ENCODE data around the gene KCNIP1.

KCNIP1 gene

DNA sequence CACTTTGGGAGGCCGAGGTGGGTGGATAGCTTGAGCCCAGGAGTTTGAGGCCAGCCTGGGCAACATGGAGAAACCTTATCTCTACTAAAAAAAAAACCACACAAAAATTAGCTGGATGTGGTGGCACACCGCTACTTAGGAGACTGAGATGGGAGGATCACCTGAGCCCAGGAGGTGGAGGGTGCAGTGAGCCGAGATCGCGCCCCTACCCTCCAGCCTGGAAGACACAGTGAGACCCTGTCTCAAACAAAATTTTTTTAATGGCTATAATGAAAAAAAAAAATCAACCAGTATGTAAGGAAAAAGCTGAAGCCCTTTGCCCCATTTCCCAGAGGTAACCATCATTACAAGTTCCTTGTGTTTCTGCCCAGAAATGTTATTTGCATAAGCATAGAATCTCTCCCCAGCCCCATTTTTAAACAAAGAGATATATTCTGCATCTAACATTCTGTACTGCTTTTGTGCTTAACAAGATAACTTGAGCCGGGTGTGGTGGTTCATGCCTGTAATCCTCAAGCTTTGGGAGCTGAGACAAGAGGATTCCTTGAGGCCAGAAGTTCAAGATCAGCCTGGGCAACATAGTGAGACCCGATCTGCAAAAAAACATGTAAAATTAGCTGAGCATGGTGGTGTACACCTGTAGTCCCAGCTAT lies 35.1 kb upstream of the KCNIP1 start:
- TF ChIP-seq EP300 (IDR thresholded peaks at IDR 0.05; ENCODE audit: borderline replicate concordance) (no peak), NFIC (IDR thresholded peaks at IDR 0.05) (no peak), EGR1 (IDR thresholded peaks at IDR 0.05) (no peak), TCF12 (IDR thresholded peaks at IDR 0.05; ENCODE audit: low read depth) (no peak), FOXM1 (IDR thresholded peaks at IDR 0.05; ENCODE audit: borderline replicate concordance, low read depth) (no peak), YY1 (IDR thresholded peaks at IDR 0.05; ENCODE audit: low read depth) (no peak), ZBTB7A (IDR thresholded peaks at IDR 0.05; ENCODE audit: low read depth) (no peak), TEAD4 (IDR thresholded peaks at IDR 0.05) (no peak), CEBPB (IDR thresholded peaks at IDR 0.05) (no peak), TAF1 (IDR thresholded peaks at IDR 0.05; ENCODE audit: low read depth) (no peak), CREB1 (IDR thresholded peaks at IDR 0.05; ENCODE audit: low read depth) (no peak)
- TF ChIP-seq, protein P1, sequence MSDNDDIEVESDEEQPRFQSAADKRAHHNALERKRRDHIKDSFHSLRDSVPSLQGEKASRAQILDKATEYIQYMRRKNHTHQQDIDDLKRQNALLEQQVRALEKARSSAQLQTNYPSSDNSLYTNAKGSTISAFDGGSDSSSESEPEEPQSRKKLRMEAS (IDR thresholded peaks at IDR 0.05) = no peak
- TF ChIP-seq, protein P2, sequence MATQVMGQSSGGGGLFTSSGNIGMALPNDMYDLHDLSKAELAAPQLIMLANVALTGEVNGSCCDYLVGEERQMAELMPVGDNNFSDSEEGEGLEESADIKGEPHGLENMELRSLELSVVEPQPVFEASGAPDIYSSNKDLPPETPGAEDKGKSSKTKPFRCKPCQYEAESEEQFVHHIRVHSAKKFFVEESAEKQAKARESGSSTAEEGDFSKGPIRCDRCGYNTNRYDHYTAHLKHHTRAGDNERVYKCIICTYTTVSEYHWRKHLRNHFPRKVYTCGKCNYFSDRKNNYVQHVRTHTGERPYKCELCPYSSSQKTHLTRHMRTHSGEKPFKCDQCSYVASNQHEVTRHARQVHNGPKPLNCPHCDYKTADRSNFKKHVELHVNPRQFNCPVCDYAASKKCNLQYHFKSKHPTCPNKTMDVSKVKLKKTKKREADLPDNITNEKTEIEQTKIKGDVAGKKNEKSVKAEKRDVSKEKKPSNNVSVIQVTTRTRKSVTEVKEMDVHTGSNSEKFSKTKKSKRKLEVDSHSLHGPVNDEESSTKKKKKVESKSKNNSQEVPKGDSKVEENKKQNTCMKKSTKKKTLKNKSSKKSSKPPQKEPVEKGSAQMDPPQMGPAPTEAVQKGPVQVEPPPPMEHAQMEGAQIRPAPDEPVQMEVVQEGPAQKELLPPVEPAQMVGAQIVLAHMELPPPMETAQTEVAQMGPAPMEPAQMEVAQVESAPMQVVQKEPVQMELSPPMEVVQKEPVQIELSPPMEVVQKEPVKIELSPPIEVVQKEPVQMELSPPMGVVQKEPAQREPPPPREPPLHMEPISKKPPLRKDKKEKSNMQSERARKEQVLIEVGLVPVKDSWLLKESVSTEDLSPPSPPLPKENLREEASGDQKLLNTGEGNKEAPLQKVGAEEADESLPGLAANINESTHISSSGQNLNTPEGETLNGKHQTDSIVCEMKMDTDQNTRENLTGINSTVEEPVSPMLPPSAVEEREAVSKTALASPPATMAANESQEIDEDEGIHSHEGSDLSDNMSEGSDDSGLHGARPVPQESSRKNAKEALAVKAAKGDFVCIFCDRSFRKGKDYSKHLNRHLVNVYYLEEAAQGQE (IDR thresholded peaks at IDR 0.05; ENCODE audit: low read depth) = no peak
- TF ChIP-seq, protein P3, sequence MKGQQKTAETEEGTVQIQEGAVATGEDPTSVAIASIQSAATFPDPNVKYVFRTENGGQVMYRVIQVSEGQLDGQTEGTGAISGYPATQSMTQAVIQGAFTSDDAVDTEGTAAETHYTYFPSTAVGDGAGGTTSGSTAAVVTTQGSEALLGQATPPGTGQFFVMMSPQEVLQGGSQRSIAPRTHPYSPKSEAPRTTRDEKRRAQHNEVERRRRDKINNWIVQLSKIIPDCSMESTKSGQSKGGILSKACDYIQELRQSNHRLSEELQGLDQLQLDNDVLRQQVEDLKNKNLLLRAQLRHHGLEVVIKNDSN (IDR thresholded peaks at IDR 0.05) = no peak

- no peak for TF ChIP-seq FOXM1 (IDR thresholded peaks at IDR 0.05; ENCODE audit: borderline replicate concordance, low read depth)
- no peak for TF ChIP-seq NFIC (IDR thresholded peaks at IDR 0.05)
These were observed 34.4 kb upstream of the KCNIP1 start for GRCh38 chr5:170469414-170469813.

- TF ChIP-seq CEBPB (IDR thresholded peaks at IDR 0.05) (no peak), NFIC (IDR thresholded peaks at IDR 0.05) (no peak), EP300 (IDR thresholded peaks at IDR 0.05; ENCODE audit: borderline replicate concordance) (no peak), ZBTB7A (IDR thresholded peaks at IDR 0.05; ENCODE audit: low read depth) (no peak), YY1 (IDR thresholded peaks at IDR 0.05; ENCODE audit: low read depth) (no peak), FOXM1 (IDR thresholded peaks at IDR 0.05; ENCODE audit: borderline replicate concordance, low read depth) (no peak), TCF12 (IDR thresholded peaks at IDR 0.05; ENCODE audit: low read depth) (no peak), RAD21 (IDR thresholded peaks at IDR 0.05; ENCODE audit: low read depth) (no peak), CREB1 (IDR thresholded peaks at IDR 0.05; ENCODE audit: low read depth) (no peak), TEAD4 (IDR thresholded peaks at IDR 0.05) (no peak), TAF1 (IDR thresholded peaks at IDR 0.05; ENCODE audit: low read depth) (no peak)
- TF ChIP-seq, protein P2 (IDR thresholded peaks at IDR 0.05; ENCODE audit: low read depth) = no peak
- TF ChIP-seq, protein P3 (IDR thresholded peaks at IDR 0.05) = no peak
- TF ChIP-seq, protein P1 (IDR thresholded peaks at IDR 0.05) = no peak
These were observed 33.5 kb upstream of the KCNIP1 start for GRCh38 chr5:170470275-170470674.

DNA sequence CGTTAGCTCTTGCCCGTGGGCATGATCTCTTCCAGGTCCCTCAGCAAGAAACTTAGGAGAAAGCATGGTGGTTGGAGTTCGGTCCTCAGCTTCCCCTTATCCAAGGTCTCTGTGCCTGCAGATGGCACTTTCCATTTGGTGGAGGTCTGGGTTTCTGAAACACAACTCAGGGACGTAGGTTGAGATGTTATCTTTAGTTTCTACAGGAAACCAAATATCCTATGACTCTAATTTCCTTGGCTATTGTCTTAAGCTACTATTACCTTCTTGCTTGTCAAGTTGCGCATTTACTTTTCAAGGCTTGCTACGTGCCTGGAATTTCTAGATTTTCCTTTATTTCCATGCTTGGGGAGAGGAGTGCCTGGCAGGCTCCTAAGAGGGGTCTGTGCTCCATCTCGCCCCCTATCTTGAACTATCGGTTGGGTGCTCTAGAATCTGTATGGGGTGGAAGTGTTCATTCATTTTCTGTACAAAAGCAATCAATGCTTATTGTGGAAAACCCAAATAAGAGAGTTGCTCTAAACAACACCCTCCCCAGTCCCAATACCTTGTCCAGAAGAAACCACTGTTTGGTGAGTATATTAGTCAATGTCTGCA lies 32.9 kb upstream of the KCNIP1 start:
- TF ChIP-seq, protein P1 (IDR thresholded peaks at IDR 0.05) = no peak
- TF ChIP-seq TAF1 (IDR thresholded peaks at IDR 0.05; ENCODE audit: low read depth) (no peak), ZBTB7A (IDR thresholded peaks at IDR 0.05; ENCODE audit: low read depth) (no peak), YY1 (IDR thresholded peaks at IDR 0.05; ENCODE audit: low read depth) (no peak), FOXM1 (IDR thresholded peaks at IDR 0.05; ENCODE audit: borderline replicate concordance, low read depth) (no peak), TCF12 (IDR thresholded peaks at IDR 0.05; ENCODE audit: low read depth) (no peak), EP300 (IDR thresholded peaks at IDR 0.05; ENCODE audit: borderline replicate concordance) (no peak), CEBPB (IDR thresholded peaks at IDR 0.05) (no peak), EGR1 (IDR thresholded peaks at IDR 0.05) (no peak), NFIC (IDR thresholded peaks at IDR 0.05) (no peak), CREB1 (IDR thresholded peaks at IDR 0.05; ENCODE audit: low read depth) (no peak), TEAD4 (IDR thresholded peaks at IDR 0.05) (no peak), RAD21 (IDR thresholded peaks at IDR 0.05; ENCODE audit: low read depth) (no peak)
- TF ChIP-seq, protein P3 (IDR thresholded peaks at IDR 0.05) = no peak
- TF ChIP-seq, protein P2 (IDR thresholded peaks at IDR 0.05; ENCODE audit: low read depth) = no peak

All from Ishikawa (cell line).